A549 (cell line): Measurements from ENCODE around the gene APOL4. TPM values are rescaled to one million over a fixed set of nuclear protein-coding genes. Genes with fewer than 3 reads are reported as not detected.

Experiments
- ATAC-seq, 2 experiments: fragments of 200-7000 bp in 1 of 2; fragments of >200 bp in 1 of 2; cut with Nextera tagmentation in 1 of 2; cut with Tn5 transposase in 1 of 2; 3 replicates each; pipeline versions ENCODE4 v1.8.0 to v1.9.1; 2018 to 2020; ENCODE audit warnings: mild to moderate bottlenecking in 1 of 2, moderate library complexity in 1 of 2
- CTCF ChIA-PET: fragments of 300-600 bp; sonication (Branson Sonifier 250); formaldehyde crosslinking; extraction: SDS; loops from one replicate; lab custom pipeline; 2021; ENCODE audit warnings: antibody characterized with exemption, inconsistent platforms; lab: Yijun Ruan, JAX
- POLR2A ChIA-PET: fragments of 350-600 bp; formaldehyde crosslinking; extraction: SDS; loops from one replicate; lab custom pipeline; 2021; ENCODE audit warnings: antibody characterized with exemption, inconsistent platforms; lab: Yijun Ruan, JAX
- DNase-seq, 2 experiments: peaks; one replicate each; pipeline versions ENCODE4 v3.0.0 to v3.0.0-alpha.2; 2011 to 2016; ENCODE audit warnings: low read depth in 1 of 2, low spot score in 1 of 2
- FAIRE-seq: peaks from 2 replicates; lab custom pipeline; 2011; peaks lifted over from hg19 to GRCh38; lab: Jason Lieb, UNC
- H3K27ac ChIP-seq, 2 experiments: fragments of >200 bp; sonication (Bioruptor Twin); formaldehyde crosslinking; 3 replicates each; pipeline ENCODE4 v1.5.1; 2016 to 2017
- H3K4me1 ChIP-seq: fragments of >200 bp; sonication (Bioruptor Twin); formaldehyde crosslinking; 3 replicates; pipeline ENCODE4 v1.6.1; 2016
- H3K4me2 ChIP-seq: fragments of >200 bp; sonication (Bioruptor Twin); formaldehyde crosslinking; 3 replicates; pipeline ENCODE4 v1.6.1; 2016
- H3K4me3 ChIP-seq: fragments of >200 bp; sonication (Bioruptor Twin); formaldehyde crosslinking; 3 replicates; pipeline ENCODE4 v1.5.1; 2016
- H3K9me3 ChIP-seq: fragments of >200 bp; sonication (Bioruptor Twin); formaldehyde crosslinking; 3 replicates; pipeline ENCODE4 v1.6.1; 2016
- CBX8 ChIP-seq: fragments of 200-600 bp; sonication (generic); IDR thresholded peaks from 2 replicates; pipeline ENCODE4 v1.6.1; 2016
- CEBPB ChIP-seq, 2 experiments: fragments of >200 bp in 1 of 2; sonication (Bioruptor Twin) in 1 of 2; formaldehyde crosslinking in 1 of 2; IDR thresholded peaks; 2 replicates each; pipeline ENCODE4 v1.6.1; 2012 to 2016
- E2F6 ChIP-seq: IDR thresholded peaks from 2 replicates; pipeline ENCODE4 v1.6.1; 2012; ENCODE audit warnings: low read depth, borderline replicate concordance
- EHF ChIP-seq: fragments of 250-450 bp; sonication (Bioruptor Pico); IDR thresholded peaks from 2 replicates; pipeline ENCODE4 v1.5.0; 2020; ENCODE audit warnings: mild to moderate bottlenecking
- ESRRA ChIP-seq: fragments of 150-350 bp; IDR thresholded peaks from 2 replicates; pipeline ENCODE4 v1.6.1; 2014; ENCODE audit warnings: mild to moderate bottlenecking, low read length, borderline replicate concordance
- FOSB ChIP-seq: fragments of 250-450 bp; sonication (Bioruptor Pico); IDR thresholded peaks from 2 replicates; pipeline ENCODE4 v1.5.0; 2020; ENCODE audit warnings: mild to moderate bottlenecking, moderate library complexity
- FOXS1 ChIP-seq: fragments of 250-450 bp; sonication (Bioruptor Pico); IDR thresholded peaks from 2 replicates; pipeline ENCODE4 v1.5.0; 2020; ENCODE audit warnings: mild to moderate bottlenecking, moderate library complexity
- GATA3 ChIP-seq: IDR thresholded peaks from 2 replicates; pipeline ENCODE4 v1.6.1; 2012; ENCODE audit warnings: borderline replicate concordance
- HMGXB4 ChIP-seq: fragments of 250-450 bp; sonication (Bioruptor Pico); IDR thresholded peaks from 2 replicates; pipeline ENCODE4 v1.5.0; 2021; ENCODE audit warnings: mild to moderate bottlenecking, moderate library complexity, borderline replicate concordance
- HOXA7 ChIP-seq: fragments of 250-450 bp; sonication (Bioruptor Pico); IDR thresholded peaks from 2 replicates; pipeline ENCODE4 v1.5.0; 2020; ENCODE audit warnings: mild to moderate bottlenecking, moderate library complexity
- HOXB13 ChIP-seq: fragments of 250-450 bp; sonication (Bioruptor Pico); IDR thresholded peaks from 2 replicates; pipeline ENCODE4 v1.5.0; 2020; ENCODE audit warnings: low read depth, mild to moderate bottlenecking, moderate library complexity
- HOXB5 ChIP-seq: fragments of 250-450 bp; sonication (Bioruptor Pico); IDR thresholded peaks from 2 replicates; pipeline ENCODE4 v1.5.0; 2020; ENCODE audit warnings: mild to moderate bottlenecking, moderate library complexity
- KDM5A ChIP-seq: fragments of 200-600 bp; sonication (generic); IDR thresholded peaks from 2 replicates; pipeline ENCODE4 v1.6.1; 2016; ENCODE audit warnings: antibody characterized with exemption, mild to moderate bottlenecking
- MAX ChIP-seq: IDR thresholded peaks from 2 replicates; pipeline ENCODE4 v1.6.1; 2012
- MAZ ChIP-seq: fragments of 150-350 bp; IDR thresholded peaks from 2 replicates; pipeline ENCODE4 v1.6.1; 2014; ENCODE audit warnings: antibody characterized with exemption, low read depth, low read length, borderline replicate concordance
- MYC ChIP-seq: IDR thresholded peaks from 2 replicates; pipeline ENCODE4 v1.6.1; 2012; ENCODE audit warnings: mild to moderate bottlenecking, inconsistent platforms, low read length, improper control_type of control experiment, borderline replicate concordance
- NPAS2 ChIP-seq: fragments of 250-450 bp; sonication (Bioruptor Pico); IDR thresholded peaks from 2 replicates; pipeline ENCODE4 v1.8.0; 2022; ENCODE audit warnings: mild to moderate bottlenecking, moderate library complexity, borderline replicate concordance
- PHF8 ChIP-seq: fragments of 200-600 bp; sonication (generic); IDR thresholded peaks from 2 replicates; pipeline ENCODE4 v1.6.1; 2016; ENCODE audit warnings: low read depth, mild to moderate bottlenecking, antibody characterized with exemption, moderate library complexity, borderline replicate concordance
- POLR2AphosphoS2 ChIP-seq: conservative IDR thresholded peaks from 2 replicates; pipeline ENCODE4 v1.6.1; 2012; ENCODE audit warnings: low read length, improper control_type of control experiment, inconsistent platforms
- RAD21 ChIP-seq, 2 experiments: fragments of >200 bp in 1 of 2; sonication (Bioruptor Twin) in 1 of 2; formaldehyde crosslinking in 1 of 2; IDR thresholded peaks in 1 of 2; conservative IDR thresholded peaks in 1 of 2; 2 replicates in 1 of 2; 3 replicates in 1 of 2; pipeline ENCODE4 v1.6.1; 2012 to 2018; ENCODE audit warnings: inconsistent platforms in 1 of 2
- ZFP36 ChIP-seq: fragments of 450-650 bp; IDR thresholded peaks from 2 replicates; pipeline ENCODE4 v1.6.1; 2014; ENCODE audit warnings: borderline replicate concordance; ENCODE audit not compliant: partially characterized antibody
- ZNF302 ChIP-seq: fragments of 250-450 bp; sonication (Bioruptor Pico); IDR thresholded peaks from 2 replicates; pipeline ENCODE4 v1.9.0; 2021; ENCODE audit warnings: inconsistent platforms, mild to moderate bottlenecking, moderate library complexity
- ZSCAN20 ChIP-seq: fragments of 250-450 bp; sonication (Bioruptor Pico); IDR thresholded peaks from 2 replicates; pipeline ENCODE4 v1.8.0; 2022; ENCODE audit warnings: mild to moderate bottlenecking, moderate library complexity
- WGBS: methylation state at CpG from one replicate; pipeline ENCODE4 v1.1.6; 2017; ENCODE audit errors: missing lambda C conversion rate; 5-methylcytosine and 5-hydroxymethylcytosine counted together
- polyA plus RNA-seq, 4 experiments: library from polyadenylated mRNA; depleted of rRNA in 3 of 4; stranded (reverse); fragments of >200 nt; fragmentation: RNase III in 1 of 4; extraction: RNeasy Plus Mini Kit Qiagen cat#74134 plus additional on column Dnase treatment in 1 of 4; gene quantifications; 2 replicates in 3 of 4; 3 replicates in 1 of 4; pipeline ENCODE4 v1.2.3, GENCODE V29; 2011 to 2017
- TF ChIP-seq, protein P1 (sequence below): fragments of 200-600 bp; sonication (generic); IDR thresholded peaks from 2 replicates; pipeline ENCODE4 v1.6.1; 2016; ENCODE audit warnings: antibody characterized with exemption, mild to moderate bottlenecking, moderate library complexity

Gene APOL4
- polyA plus RNA-seq, 2 of the 4 experiments (the other 2 are of a cell fraction), result not detected

DNA sequence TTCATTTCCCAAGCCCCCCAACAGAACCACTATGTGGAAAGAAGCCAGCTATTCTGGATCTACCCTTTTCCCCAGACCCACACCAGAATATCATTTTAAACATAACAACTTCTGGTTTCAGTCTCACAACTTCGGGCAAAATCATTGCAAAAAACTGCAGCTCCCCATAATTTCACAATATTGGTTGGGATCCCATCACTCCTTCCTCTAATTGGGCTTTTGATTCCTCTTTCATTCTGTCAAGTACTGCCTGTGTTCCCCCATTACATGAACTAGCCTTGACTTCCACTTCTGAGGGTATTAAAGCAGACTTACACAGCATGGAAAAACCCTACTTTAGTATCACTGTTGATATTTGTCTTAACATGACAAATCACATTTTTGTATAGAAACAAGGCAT, 37.0 kb downstream of the APOL4 start:
- Histone ChIP-seq H3K4me1 (no peaks in the 10 kb centered on the region), H3K27ac (no peak overlapping the region), H3K9me3 (no peaks in the 10 kb centered on the region), H3K4me3 (no peak overlapping the region), H3K4me2 (no peak overlapping the region)
- CTCF ChIA-PET, result interaction anchor here (0.6 to 1.4 kb wide), 2 partner anchors 15 to 233 kb away, joined by 3 read pairs; no protein-coding TSS in a partner anchor
- ATAC-seq (no peak), DNase-seq (no peak), FAIRE-seq (no peak)
- WGBS, result 7% methylated on average over 1 of the region's 1 CpG
- TF ChIP-seq MAX (no peak), GATA3 (no peak), ESRRA (no peak), HOXA7 (no peak), FOSB (no peak), ZNF302 (no peak), RAD21 (conservative IDR thresholded peaks at IDR 0.05 in 1 of 2, IDR thresholded peaks at IDR 0.05 in 1 of 2) (no peak), POLR2AphosphoS2 (no peak), MYC (no peak), CEBPB (IDR thresholded peaks at IDR 0.05) (no peak), HOXB13 (CRISPR knock-in tag) (no peak), ZSCAN20 (no peak), HMGXB4 (CRISPR knock-in tag) (no peak), FOXS1 (CRISPR knock-in tag) (no peak), E2F6 (no peak)
- TF ChIP-seq, protein P1, sequence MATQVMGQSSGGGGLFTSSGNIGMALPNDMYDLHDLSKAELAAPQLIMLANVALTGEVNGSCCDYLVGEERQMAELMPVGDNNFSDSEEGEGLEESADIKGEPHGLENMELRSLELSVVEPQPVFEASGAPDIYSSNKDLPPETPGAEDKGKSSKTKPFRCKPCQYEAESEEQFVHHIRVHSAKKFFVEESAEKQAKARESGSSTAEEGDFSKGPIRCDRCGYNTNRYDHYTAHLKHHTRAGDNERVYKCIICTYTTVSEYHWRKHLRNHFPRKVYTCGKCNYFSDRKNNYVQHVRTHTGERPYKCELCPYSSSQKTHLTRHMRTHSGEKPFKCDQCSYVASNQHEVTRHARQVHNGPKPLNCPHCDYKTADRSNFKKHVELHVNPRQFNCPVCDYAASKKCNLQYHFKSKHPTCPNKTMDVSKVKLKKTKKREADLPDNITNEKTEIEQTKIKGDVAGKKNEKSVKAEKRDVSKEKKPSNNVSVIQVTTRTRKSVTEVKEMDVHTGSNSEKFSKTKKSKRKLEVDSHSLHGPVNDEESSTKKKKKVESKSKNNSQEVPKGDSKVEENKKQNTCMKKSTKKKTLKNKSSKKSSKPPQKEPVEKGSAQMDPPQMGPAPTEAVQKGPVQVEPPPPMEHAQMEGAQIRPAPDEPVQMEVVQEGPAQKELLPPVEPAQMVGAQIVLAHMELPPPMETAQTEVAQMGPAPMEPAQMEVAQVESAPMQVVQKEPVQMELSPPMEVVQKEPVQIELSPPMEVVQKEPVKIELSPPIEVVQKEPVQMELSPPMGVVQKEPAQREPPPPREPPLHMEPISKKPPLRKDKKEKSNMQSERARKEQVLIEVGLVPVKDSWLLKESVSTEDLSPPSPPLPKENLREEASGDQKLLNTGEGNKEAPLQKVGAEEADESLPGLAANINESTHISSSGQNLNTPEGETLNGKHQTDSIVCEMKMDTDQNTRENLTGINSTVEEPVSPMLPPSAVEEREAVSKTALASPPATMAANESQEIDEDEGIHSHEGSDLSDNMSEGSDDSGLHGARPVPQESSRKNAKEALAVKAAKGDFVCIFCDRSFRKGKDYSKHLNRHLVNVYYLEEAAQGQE, result no peak
- POLR2A ChIA-PET, result no interaction called here

DNA sequence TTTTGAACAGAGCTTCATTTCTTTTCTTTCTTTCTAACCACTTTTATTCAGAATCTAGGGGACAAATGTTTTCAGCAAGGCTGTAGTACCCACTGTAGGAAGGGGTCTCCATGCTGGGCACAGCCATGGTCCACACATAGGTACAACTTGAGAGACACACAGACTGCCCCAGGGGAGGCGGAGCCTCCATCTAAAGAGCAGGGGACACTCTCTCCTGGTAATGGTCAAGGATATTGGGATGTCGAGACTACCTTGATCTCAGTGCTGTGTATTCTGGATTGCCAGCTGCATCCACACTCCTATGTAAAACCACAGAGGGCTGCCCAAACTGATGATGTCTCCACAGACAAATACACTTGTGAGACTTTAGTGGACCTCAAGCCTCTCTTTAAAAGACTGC, 38.1 kb downstream of the APOL4 start:
- ChIA-PET CTCF (interaction anchor here (0.8 to 2.5 kb wide), 4 partner anchors 12 to 19 kb away, joined by 3 to 10 read pairs (median 4); no protein-coding TSS in a partner anchor), POLR2A (no interaction called here)
- TF ChIP-seq ESRRA, result no peak
- TF ChIP-seq HOXB13 (CRISPR knock-in tag), result no peak
- no peak for TF ChIP-seq HOXB5
- TF ChIP-seq, protein P1, result no peak
- no peak for TF ChIP-seq RAD21 (conservative IDR thresholded peaks at IDR 0.05 in 1 of 2, IDR thresholded peaks at IDR 0.05 in 1 of 2)
- TF ChIP-seq CEBPB (IDR thresholded peaks at IDR 0.05), result no peak
- TF ChIP-seq EHF (CRISPR knock-in tag), result no peak
- TF ChIP-seq ZFP36, result no peak
- no peak for TF ChIP-seq PHF8
- no peak for TF ChIP-seq CBX8
- TF ChIP-seq HOXA7, result no peak
- no peak for TF ChIP-seq E2F6
- TF ChIP-seq MAZ, result no peak
- TF ChIP-seq NPAS2 (CRISPR knock-in tag), result no peak
- TF ChIP-seq KDM5A, result no peak
- no peak for TF ChIP-seq POLR2AphosphoS2
- DNase-seq (no peak), ATAC-seq (no peak), FAIRE-seq (no peak)
- Histone ChIP-seq H3K27ac (no peak overlapping the region), H3K4me3 (no peak overlapping the region), H3K9me3 (no peaks in the 10 kb centered on the region), H3K4me1 (no peaks in the 10 kb centered on the region), H3K4me2 (no peak overlapping the region)
- 86% methylated on average over 2 of the region's 2 CpGs for WGBS
